ENCODE data around the gene B3GNT2. TPM values are rescaled to one million over a fixed set of nuclear protein-coding genes. Genes with fewer than 3 reads are reported as not detected.

Gene B3GNT2
- total RNA-seq, 1 experiment from 2014 or later: 14.1 TPM

DNA sequence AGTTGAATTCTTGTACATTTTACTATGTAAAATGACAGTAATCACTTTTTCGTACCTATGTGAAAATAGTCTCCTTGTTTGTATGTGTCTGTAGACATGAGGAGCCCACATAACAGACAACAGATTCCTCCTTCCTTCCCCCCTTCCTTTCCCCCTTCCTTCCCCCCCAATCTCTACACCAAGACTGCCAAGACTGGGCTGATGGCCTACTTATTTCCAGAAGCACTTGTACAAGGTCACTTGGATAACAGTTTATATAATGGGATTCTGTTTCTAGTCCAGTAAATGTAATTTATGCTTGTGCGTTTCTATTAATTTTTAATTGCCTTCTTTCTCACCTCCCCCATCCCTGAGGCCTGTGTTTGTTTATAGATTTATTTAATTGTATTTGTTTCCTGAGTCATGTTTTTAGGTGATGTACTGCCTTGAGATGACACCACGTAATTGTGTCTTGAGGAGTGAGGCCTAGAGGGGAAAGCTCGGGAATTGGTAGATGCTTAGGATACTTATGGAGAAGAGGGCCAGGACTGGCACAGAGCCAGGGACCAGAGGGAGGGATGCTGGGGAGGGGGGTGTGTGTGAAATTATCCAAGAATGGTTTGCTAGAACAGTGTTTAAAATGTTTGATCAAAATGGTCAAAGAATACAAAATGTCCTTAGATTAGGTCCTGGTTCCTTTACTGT lies 12.3 kb downstream of the B3GNT2 start:
- Histone ChIP-seq H3K27ac (ENCODE audit: low read length) (no peak overlapping the region), H3K4me3 (ENCODE audit: low read depth in 2 of 2, low read length in 2 of 2) (no peak overlapping the region), H3K4me1 (ENCODE audit: control insufficient read depth, insufficient read depth, low read length) (no peaks in the 10 kb centered on the region), H3K36me3 (ENCODE audit: control insufficient read depth, insufficient read depth, low read length) (no peaks in the 10 kb centered on the region), H3K27me3 (ENCODE audit: control insufficient read depth, insufficient read depth, low read length) (no peaks in the 10 kb centered on the region), H3K9me3 (ENCODE audit: control insufficient read depth, insufficient read depth, low read depth, low read length) (no peaks in the 10 kb centered on the region)
- DNase-seq (ENCODE audit: low read depth, low spot score): no peak
- no peak for ATAC-seq
- intact Hi-C loops (cut with micrococcal nuclease; ENCODE audit: unreplicated experiment): no loop called here
- BruUV-seq (replicated peaks): no TSS peak
- ChIA-PET CTCF (no interaction called here), POLR2A (no interaction called here)
- in situ Hi-C loops (cut with HindIII; ENCODE audit: low pct_unique_long_range_greater_than_20kb, low sequenced_read_pairs): no loop called here
- TF ChIP-seq, protein P1, sequence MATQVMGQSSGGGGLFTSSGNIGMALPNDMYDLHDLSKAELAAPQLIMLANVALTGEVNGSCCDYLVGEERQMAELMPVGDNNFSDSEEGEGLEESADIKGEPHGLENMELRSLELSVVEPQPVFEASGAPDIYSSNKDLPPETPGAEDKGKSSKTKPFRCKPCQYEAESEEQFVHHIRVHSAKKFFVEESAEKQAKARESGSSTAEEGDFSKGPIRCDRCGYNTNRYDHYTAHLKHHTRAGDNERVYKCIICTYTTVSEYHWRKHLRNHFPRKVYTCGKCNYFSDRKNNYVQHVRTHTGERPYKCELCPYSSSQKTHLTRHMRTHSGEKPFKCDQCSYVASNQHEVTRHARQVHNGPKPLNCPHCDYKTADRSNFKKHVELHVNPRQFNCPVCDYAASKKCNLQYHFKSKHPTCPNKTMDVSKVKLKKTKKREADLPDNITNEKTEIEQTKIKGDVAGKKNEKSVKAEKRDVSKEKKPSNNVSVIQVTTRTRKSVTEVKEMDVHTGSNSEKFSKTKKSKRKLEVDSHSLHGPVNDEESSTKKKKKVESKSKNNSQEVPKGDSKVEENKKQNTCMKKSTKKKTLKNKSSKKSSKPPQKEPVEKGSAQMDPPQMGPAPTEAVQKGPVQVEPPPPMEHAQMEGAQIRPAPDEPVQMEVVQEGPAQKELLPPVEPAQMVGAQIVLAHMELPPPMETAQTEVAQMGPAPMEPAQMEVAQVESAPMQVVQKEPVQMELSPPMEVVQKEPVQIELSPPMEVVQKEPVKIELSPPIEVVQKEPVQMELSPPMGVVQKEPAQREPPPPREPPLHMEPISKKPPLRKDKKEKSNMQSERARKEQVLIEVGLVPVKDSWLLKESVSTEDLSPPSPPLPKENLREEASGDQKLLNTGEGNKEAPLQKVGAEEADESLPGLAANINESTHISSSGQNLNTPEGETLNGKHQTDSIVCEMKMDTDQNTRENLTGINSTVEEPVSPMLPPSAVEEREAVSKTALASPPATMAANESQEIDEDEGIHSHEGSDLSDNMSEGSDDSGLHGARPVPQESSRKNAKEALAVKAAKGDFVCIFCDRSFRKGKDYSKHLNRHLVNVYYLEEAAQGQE (IDR thresholded peaks at IDR 0.05; ENCODE audit: insufficient read depth in 1 of 2, low read depth in 2 of 2, low read length in 1 of 2): no peak
- no peak for TF ChIP-seq SIN3A (IDR thresholded peaks at IDR 0.05; ENCODE audit: borderline replicate concordance, insufficient read depth, low read depth, low read length)
- TF ChIP-seq TCF7L2 (IDR thresholded peaks at IDR 0.05; ENCODE audit: low read depth, low read length): no peak
- TF ChIP-seq, protein P2, sequence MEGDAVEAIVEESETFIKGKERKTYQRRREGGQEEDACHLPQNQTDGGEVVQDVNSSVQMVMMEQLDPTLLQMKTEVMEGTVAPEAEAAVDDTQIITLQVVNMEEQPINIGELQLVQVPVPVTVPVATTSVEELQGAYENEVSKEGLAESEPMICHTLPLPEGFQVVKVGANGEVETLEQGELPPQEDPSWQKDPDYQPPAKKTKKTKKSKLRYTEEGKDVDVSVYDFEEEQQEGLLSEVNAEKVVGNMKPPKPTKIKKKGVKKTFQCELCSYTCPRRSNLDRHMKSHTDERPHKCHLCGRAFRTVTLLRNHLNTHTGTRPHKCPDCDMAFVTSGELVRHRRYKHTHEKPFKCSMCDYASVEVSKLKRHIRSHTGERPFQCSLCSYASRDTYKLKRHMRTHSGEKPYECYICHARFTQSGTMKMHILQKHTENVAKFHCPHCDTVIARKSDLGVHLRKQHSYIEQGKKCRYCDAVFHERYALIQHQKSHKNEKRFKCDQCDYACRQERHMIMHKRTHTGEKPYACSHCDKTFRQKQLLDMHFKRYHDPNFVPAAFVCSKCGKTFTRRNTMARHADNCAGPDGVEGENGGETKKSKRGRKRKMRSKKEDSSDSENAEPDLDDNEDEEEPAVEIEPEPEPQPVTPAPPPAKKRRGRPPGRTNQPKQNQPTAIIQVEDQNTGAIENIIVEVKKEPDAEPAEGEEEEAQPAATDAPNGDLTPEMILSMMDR (IDR thresholded peaks at IDR 0.05): no peak
- TF ChIP-seq POLR2AphosphoS5 (IDR thresholded peaks at IDR 0.05; ENCODE audit: low read depth, low read length): no peak

DNA sequence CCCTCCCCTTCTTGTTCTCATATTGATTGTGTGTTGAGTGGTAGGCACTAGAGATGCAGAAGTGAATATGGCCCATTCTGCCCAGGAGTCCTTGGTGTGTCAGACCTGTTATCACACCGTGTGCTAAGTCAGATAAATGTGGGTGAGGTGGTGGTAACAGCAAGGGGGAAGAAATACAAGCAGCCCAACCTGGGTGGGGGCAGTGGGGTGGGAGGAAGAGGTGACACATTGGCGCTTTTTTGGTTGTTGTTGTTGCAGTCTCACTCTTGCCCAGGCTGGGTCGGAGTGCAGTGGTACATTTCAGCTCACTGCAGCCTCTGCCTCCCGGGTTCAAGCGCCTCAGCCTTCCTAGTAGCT lies 12.8 kb downstream of the B3GNT2 start:
- H3K9me3 ChIP-seq (ENCODE audit: control insufficient read depth, insufficient read depth, low read depth, low read length): no peaks in the 10 kb centered on the region
- no TSS peak for BruUV-seq (replicated peaks)
- intact Hi-C loops (cut with micrococcal nuclease; ENCODE audit: unreplicated experiment) (no loop called here), in situ Hi-C loops (cut with HindIII; ENCODE audit: low pct_unique_long_range_greater_than_20kb, low sequenced_read_pairs) (no loop called here)
- H3K4me3 ChIP-seq (ENCODE audit: low read depth in 2 of 2, low read length in 2 of 2): no peak overlapping the region
- TF ChIP-seq, protein P2 (IDR thresholded peaks at IDR 0.05): no peak
- TF ChIP-seq, protein P1 (IDR thresholded peaks at IDR 0.05; ENCODE audit: insufficient read depth in 1 of 2, low read depth in 2 of 2, low read length in 1 of 2): no peak
- TF ChIP-seq TCF7L2 (IDR thresholded peaks at IDR 0.05; ENCODE audit: low read depth, low read length) (no peak), POLR2AphosphoS5 (IDR thresholded peaks at IDR 0.05; ENCODE audit: low read depth, low read length) (no peak), SIN3A (IDR thresholded peaks at IDR 0.05; ENCODE audit: borderline replicate concordance, insufficient read depth, low read depth, low read length) (no peak)
- no peaks in the 10 kb centered on the region for H3K36me3 ChIP-seq (ENCODE audit: control insufficient read depth, insufficient read depth, low read length)
- no peak for DNase-seq (ENCODE audit: low read depth, low spot score)
- H3K4me1 ChIP-seq (ENCODE audit: control insufficient read depth, insufficient read depth, low read length): no peaks in the 10 kb centered on the region
- H3K27me3 ChIP-seq (ENCODE audit: control insufficient read depth, insufficient read depth, low read length): no peaks in the 10 kb centered on the region
- CTCF ChIA-PET: no interaction called here
- POLR2A ChIA-PET: no interaction called here
- no peak for ATAC-seq
- no peak overlapping the region for H3K27ac ChIP-seq (ENCODE audit: low read length)
